Measurements from ENCODE around the gene ITIH2.

DNA sequence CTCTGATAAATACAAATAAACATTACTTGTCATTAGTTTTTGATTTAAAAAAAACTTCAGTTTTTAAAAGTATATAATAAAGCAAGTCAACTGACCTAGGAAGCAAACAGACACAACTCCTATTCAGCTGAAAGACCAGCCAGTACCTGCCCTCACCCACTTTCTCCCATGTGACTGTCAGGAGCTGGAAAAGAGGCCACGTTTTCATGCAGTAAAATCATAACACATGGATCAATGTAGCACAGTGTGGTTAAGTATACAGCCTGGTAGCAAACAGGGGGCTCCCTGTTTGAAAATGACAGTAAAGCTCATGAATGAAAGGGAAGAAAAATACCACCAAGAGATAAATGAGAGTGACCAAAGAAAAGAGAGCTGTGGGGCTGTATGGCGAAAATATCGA, 63.1 kb downstream of the ITIH2 start:
- TF ChIP-seq, protein P1, sequence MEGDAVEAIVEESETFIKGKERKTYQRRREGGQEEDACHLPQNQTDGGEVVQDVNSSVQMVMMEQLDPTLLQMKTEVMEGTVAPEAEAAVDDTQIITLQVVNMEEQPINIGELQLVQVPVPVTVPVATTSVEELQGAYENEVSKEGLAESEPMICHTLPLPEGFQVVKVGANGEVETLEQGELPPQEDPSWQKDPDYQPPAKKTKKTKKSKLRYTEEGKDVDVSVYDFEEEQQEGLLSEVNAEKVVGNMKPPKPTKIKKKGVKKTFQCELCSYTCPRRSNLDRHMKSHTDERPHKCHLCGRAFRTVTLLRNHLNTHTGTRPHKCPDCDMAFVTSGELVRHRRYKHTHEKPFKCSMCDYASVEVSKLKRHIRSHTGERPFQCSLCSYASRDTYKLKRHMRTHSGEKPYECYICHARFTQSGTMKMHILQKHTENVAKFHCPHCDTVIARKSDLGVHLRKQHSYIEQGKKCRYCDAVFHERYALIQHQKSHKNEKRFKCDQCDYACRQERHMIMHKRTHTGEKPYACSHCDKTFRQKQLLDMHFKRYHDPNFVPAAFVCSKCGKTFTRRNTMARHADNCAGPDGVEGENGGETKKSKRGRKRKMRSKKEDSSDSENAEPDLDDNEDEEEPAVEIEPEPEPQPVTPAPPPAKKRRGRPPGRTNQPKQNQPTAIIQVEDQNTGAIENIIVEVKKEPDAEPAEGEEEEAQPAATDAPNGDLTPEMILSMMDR (IDR thresholded peaks at IDR 0.05): no peak
- no peak for TF ChIP-seq POLR2A (IDR thresholded peaks at IDR 0.05)

Measured in right lobe of liver (tissue), 4 donors.